Liver (tissue), 9 donors: ENCODE results near the gene COL9A3. TPM values are rescaled to one million over a fixed set of nuclear protein-coding genes. Genes with fewer than 3 reads are reported as not detected.

Experiments used
- DNase-seq: peaks from one replicate; pipeline ENCODE4 v3.0.0-alpha.2; 2017; ENCODE audit warnings: low spot score
- H3K27ac ChIP-seq, 2 donors: one replicate each; pipeline ENCODE4 v1.7.0; 2013; ENCODE audit warnings: inconsistent platforms in 2 of 2, low read length in 2 of 2, control low read depth in 1 of 2, low read depth in 1 of 2, mild to moderate bottlenecking in 1 of 2
- H3K27me3 ChIP-seq, 4 donors: one replicate each; pipeline versions ENCODE4 v1.6.1 to v1.7.0; 2013; ENCODE audit warnings: low read length in 3 of 4, inconsistent platforms in 1 of 4, mild to moderate bottlenecking in 1 of 4, moderate library complexity in 1 of 4; ENCODE audit not compliant: control insufficient read depth in 4 of 4, insufficient read depth in 4 of 4
- H3K36me3 ChIP-seq, 4 donors: one replicate each; pipeline versions ENCODE4 v1.6.1 to v1.7.0; 2013; ENCODE audit warnings: low read length in 3 of 4, mild to moderate bottlenecking in 3 of 4, low read depth in 1 of 4, moderate library complexity in 1 of 4; ENCODE audit not compliant: control insufficient read depth in 4 of 4, insufficient read depth in 3 of 4
- H3K4me1 ChIP-seq, 4 donors: one replicate each; pipeline versions ENCODE4 v1.6.1 to v1.7.0; 2013; ENCODE audit warnings: low read length in 3 of 4, mild to moderate bottlenecking in 3 of 4, moderate library complexity in 1 of 4; ENCODE audit not compliant: control insufficient read depth in 4 of 4, insufficient read depth in 4 of 4
- H3K4me3 ChIP-seq, 3 donors: one replicate each; pipeline versions ENCODE4 v1.6.1 to v1.7.0; 2013; ENCODE audit warnings: low read length in 3 of 3, control low read depth in 1 of 3, low read depth in 1 of 3, mild to moderate bottlenecking in 1 of 3
- H3K9ac ChIP-seq, 2 donors: one replicate each; pipeline ENCODE4 v1.7.0; 2013; ENCODE audit warnings: low read length in 2 of 2, mild to moderate bottlenecking in 2 of 2, moderate library complexity in 2 of 2, control low read depth in 1 of 2, low read depth in 1 of 2
- H3K9me3 ChIP-seq, 4 donors: one replicate each; pipeline versions ENCODE4 v1.6.1 to v1.7.0; 2013; ENCODE audit warnings: low read length in 3 of 4; ENCODE audit not compliant: control insufficient read depth in 4 of 4
- FOXA1 ChIP-seq: IDR thresholded peaks from 2 replicates; pipeline ENCODE4 v1.6.1; 2016; ENCODE audit warnings: antibody characterized with exemption
- FOXA2 ChIP-seq: IDR thresholded peaks from 2 replicates; pipeline ENCODE4 v1.6.1; 2016; ENCODE audit warnings: antibody characterized with exemption
- GABPA ChIP-seq, 2 donors: IDR thresholded peaks in 1 of 2; conservative IDR thresholded peaks in 1 of 2; 2 replicates each; pipeline ENCODE4 v1.6.1; 2016; ENCODE audit warnings: antibody characterized with exemption in 2 of 2, mild to moderate bottlenecking in 1 of 2, moderate library complexity in 1 of 2
- HNF4A ChIP-seq, 2 donors: conservative IDR thresholded peaks; 2 replicates each; pipeline ENCODE4 v1.6.1; 2016; ENCODE audit warnings: antibody characterized with exemption in 2 of 2, mild to moderate bottlenecking in 2 of 2
- HNF4G ChIP-seq: IDR thresholded peaks from 2 replicates; pipeline ENCODE4 v1.6.1; 2016; ENCODE audit warnings: antibody characterized with exemption
- JUND ChIP-seq, 2 donors: IDR thresholded peaks; 2 replicates each; pipeline ENCODE4 v1.6.1; 2016; ENCODE audit warnings: antibody characterized with exemption in 2 of 2
- RAD21 ChIP-seq, 2 donors: IDR thresholded peaks; 2 replicates each; pipeline ENCODE4 v1.6.1; 2016; ENCODE audit warnings: antibody characterized with exemption in 2 of 2, mild to moderate bottlenecking in 2 of 2
- RXRA ChIP-seq, 2 donors: IDR thresholded peaks; 2 replicates each; pipeline ENCODE4 v1.6.1; 2017 to 2018; ENCODE audit warnings: antibody characterized with exemption in 2 of 2, mild to moderate bottlenecking in 1 of 2
- SP1 ChIP-seq: IDR thresholded peaks from 2 replicates; pipeline ENCODE4 v1.6.1; 2018; ENCODE audit warnings: antibody characterized with exemption, mild to moderate bottlenecking
- YY1 ChIP-seq: IDR thresholded peaks from 2 replicates; pipeline ENCODE4 v1.6.1; 2016; ENCODE audit warnings: antibody characterized with exemption, mild to moderate bottlenecking
- WGBS: extraction: QIAGEN DNeasy Blood & Tissue Kit; methylation state at CpG from one replicate; pipeline ENCODE4 v1.1.7; 2013; 5-methylcytosine and 5-hydroxymethylcytosine counted together
- polyA plus RNA-seq, 2 donors: library from polyadenylated mRNA; stranded (reverse) in 1 of 2; unstranded in 1 of 2; fragments of 200-250 nt in 1 of 2; fragments of >200 nt in 1 of 2; fragmentation: Nextera tagmentation in 1 of 2; extraction: Ambion mirVana in 1 of 2; gene quantifications; one replicate each; pipeline versions ENCODE4 v1.2.1 to v1.2.3, GENCODE V29; 2013 to 2015
- total RNA-seq, 2 donors: library from RNA; depleted of rRNA; stranded (reverse); fragments of >200 nt; gene quantifications; one replicate each; pipeline ENCODE4 v1.2.3, GENCODE V29; 2014
- TF ChIP-seq, protein P1 (sequence below): fragments of 150-350 bp; IDR thresholded peaks from 2 replicates; pipeline ENCODE4 v1.5.1; 2017; ENCODE audit warnings: improper control_type of control experiment, low read depth, low read length; ENCODE audit not compliant: missing input control
- TF ChIP-seq, protein P2 (sequence below): IDR thresholded peaks from 2 replicates; pipeline ENCODE4 v1.6.1; 2016; ENCODE audit warnings: antibody characterized with exemption
- donor health status: healthy.
- donor health status: healthy.
- donor health status: healthy.
- donor health status: healthy.
- donor health status: healthy.

COL9A3 gene
- total and polyA plus RNA-seq, 4 donors = 0.92 to 2.0 (median 1.1) TPM

DNA sequence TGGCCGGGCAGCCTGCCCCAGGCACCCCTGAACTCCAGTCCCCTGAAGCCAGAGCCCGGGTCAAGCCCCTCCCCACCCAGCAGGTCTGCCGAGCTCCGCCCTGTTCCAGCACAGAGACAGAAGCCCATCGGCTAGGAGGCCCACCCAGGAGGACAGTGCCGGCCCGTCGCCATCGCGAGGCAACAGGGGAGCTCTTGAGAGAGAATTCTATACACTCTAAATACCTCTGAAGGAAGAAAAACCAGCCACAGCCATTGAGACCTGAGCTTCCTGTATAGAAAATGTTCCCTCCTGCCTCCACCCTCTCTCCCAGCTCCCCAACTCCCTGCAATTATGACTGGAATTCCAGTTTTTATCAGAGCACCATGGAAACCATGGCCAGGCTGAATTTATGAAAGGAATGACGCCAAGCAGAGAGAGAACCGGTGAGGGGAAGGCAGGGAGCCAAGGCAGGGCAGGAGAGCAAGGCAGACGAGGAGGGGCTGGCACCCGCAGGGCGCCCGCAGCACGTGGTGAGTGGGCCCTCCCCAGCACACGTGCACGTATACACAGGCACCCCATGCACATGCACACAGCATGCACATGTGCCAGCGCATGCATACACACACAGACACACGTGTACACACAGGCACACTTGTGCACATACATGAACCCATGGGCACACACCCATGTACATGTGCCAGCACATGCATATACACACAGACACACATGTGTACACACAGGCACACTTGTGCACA lies 48.1 kb upstream of the COL9A3 start:
- H3K4me1 ChIP-seq = peaks cover 21 to 50% (median 37%) of the 10 kb centered on the region in 4 donors
- no peaks in the 10 kb centered on the region for H3K9me3 ChIP-seq
- H3K4me3 ChIP-seq = no peak overlapping the region
- H3K36me3 ChIP-seq = no peaks in the 10 kb centered on the region
- no peak for TF ChIP-seq FOXA2
- TF ChIP-seq FOXA1 = no peak
- no peak for TF ChIP-seq SP1
- TF ChIP-seq GABPA (IDR thresholded peaks at IDR 0.05 in 1 of 2, conservative IDR thresholded peaks at IDR 0.05 in 1 of 2) = no peak
- H3K9ac ChIP-seq = no peak overlapping the region
- no peaks in the 10 kb centered on the region for H3K27me3 ChIP-seq
- 59% methylated on average over 21 of the region's 21 CpGs for WGBS
- no peak overlapping the region for H3K27ac ChIP-seq
- no peak for DNase-seq

DNA sequence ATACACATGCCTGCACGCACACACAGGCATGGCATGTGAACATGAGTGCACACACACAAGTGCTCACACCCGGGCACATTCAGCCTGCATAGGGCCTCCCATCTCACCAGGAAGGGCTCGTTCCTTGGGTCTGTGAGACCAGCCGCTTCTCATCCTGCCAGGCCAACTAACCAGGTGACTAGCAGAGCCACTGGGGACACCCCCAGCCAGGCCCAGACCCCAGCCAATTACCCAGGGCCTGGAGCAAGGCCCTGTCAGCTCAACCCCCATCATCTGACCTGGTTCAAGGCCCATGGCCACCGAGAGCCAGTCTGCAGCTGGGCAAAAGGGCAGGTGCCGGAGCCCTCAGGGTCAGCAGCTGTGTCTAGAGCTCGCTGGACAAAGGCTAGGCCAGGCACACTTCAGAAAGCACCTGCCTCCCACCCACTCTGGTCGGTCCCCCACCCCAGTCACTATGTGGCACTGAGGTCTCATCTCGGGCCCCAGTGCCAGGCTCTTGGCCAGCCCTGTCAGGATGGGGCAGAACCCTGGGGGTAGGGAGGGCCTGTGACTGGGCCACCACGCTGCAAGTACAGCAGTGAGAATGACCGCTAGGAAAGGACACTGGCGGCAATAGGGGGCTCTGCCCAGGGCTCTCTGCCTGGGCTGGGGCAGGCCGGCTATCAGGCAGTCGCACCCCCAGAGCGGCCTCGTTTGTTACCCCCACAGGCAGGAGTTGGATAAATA lies 47.3 kb upstream of the COL9A3 start:
- DNase-seq = no peak
- no peak overlapping the region for H3K9ac ChIP-seq
- H3K27me3 ChIP-seq = no peaks in the 10 kb centered on the region
- H3K9me3 ChIP-seq = no peaks in the 10 kb centered on the region
- no peaks in the 10 kb centered on the region for H3K36me3 ChIP-seq
- H3K4me1 ChIP-seq = peaks cover 28 to 58% (median 44%) of the 10 kb centered on the region in 4 donors
- H3K27ac ChIP-seq = no peak overlapping the region
- TF ChIP-seq YY1 = no peak
- no peak for TF ChIP-seq SP1
- TF ChIP-seq HNF4G = no peak
- TF ChIP-seq RAD21 (IDR thresholded peaks at IDR 0.05) = no peak
- TF ChIP-seq, protein P1, sequence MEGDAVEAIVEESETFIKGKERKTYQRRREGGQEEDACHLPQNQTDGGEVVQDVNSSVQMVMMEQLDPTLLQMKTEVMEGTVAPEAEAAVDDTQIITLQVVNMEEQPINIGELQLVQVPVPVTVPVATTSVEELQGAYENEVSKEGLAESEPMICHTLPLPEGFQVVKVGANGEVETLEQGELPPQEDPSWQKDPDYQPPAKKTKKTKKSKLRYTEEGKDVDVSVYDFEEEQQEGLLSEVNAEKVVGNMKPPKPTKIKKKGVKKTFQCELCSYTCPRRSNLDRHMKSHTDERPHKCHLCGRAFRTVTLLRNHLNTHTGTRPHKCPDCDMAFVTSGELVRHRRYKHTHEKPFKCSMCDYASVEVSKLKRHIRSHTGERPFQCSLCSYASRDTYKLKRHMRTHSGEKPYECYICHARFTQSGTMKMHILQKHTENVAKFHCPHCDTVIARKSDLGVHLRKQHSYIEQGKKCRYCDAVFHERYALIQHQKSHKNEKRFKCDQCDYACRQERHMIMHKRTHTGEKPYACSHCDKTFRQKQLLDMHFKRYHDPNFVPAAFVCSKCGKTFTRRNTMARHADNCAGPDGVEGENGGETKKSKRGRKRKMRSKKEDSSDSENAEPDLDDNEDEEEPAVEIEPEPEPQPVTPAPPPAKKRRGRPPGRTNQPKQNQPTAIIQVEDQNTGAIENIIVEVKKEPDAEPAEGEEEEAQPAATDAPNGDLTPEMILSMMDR = no peak
- TF ChIP-seq, protein P2, sequence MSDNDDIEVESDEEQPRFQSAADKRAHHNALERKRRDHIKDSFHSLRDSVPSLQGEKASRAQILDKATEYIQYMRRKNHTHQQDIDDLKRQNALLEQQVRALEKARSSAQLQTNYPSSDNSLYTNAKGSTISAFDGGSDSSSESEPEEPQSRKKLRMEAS = no peak
- peak; percentile 8 to 69 for TF ChIP-seq HNF4A (conservative IDR thresholded peaks at IDR 0.05)
- TF ChIP-seq RXRA (IDR thresholded peaks at IDR 0.05) = peak in 1 of 2 donors; percentile 71
- TF ChIP-seq JUND (IDR thresholded peaks at IDR 0.05) = no peak
- 76% methylated on average over 16 of the region's 16 CpGs for WGBS
- peak overlapping the region in 1 of 3 donors; percentile 2 for H3K4me3 ChIP-seq

DNA sequence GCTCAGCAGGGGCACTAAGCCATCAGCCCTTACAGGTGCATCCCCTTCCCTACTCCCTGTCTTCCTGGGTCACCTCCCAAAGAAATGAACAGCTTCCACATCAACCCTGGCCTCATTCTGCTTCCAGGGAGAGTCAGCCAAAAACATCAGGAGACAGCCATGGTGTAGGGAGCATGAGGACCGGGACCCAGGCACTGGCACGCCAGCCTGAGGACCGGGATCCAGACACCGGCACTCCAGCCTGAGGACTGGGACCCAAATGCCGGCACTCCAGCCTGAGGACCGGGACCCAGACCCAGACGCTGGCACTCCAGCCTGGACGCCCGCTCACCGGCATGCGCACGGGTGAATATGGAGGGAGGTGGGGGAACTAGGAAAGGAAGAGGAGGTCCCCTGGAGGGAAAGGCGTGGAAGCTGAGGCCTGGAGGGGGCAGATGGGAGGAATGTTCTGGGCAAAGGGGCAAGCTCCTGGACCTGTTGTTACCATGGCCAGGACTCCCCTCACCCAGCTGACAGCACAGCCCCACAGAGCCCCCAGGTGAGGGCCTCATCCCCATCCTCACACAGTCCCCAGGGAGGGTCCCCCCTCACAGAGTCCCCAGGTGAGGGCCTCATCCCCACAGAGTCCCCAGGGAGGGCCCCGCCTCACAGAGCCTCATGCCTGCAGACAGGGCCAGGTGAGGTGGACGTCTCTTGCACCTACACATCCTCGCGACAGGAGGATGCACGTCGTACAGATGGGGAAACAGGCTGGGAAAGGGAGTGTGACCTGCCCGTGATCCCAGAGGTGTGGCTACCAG lies 46.5 kb upstream of the COL9A3 start:
- H3K9me3 ChIP-seq = no peaks in the 10 kb centered on the region
- H3K4me1 ChIP-seq = peaks cover 28 to 65% (median 46%) of the 10 kb centered on the region in 4 donors
- no peaks in the 10 kb centered on the region for H3K36me3 ChIP-seq
- WGBS = 89% methylated on average over 20 of the region's 20 CpGs
- H3K9ac ChIP-seq = no peak overlapping the region
- H3K27me3 ChIP-seq = no peaks in the 10 kb centered on the region
- H3K27ac ChIP-seq = no peak overlapping the region
- TF ChIP-seq SP1 (no peak), GABPA (IDR thresholded peaks at IDR 0.05 in 1 of 2, conservative IDR thresholded peaks at IDR 0.05 in 1 of 2) (no peak), YY1 (no peak)
- DNase-seq = no peak
- H3K4me3 ChIP-seq = no peak overlapping the region
